GM21717 (cell line): ENCODE data around the gene RSBN1L.

Experiments used
- ATAC-seq: cut with Tn5 transposase; IDR thresholded peaks from one replicate; pipeline ENCODE4 v1.9.1; 2021; ENCODE audit warnings: mild to moderate bottlenecking, moderate library complexity; ENCODE audit not compliant: unreplicated experiment

Gene RSBN1L

DNA sequence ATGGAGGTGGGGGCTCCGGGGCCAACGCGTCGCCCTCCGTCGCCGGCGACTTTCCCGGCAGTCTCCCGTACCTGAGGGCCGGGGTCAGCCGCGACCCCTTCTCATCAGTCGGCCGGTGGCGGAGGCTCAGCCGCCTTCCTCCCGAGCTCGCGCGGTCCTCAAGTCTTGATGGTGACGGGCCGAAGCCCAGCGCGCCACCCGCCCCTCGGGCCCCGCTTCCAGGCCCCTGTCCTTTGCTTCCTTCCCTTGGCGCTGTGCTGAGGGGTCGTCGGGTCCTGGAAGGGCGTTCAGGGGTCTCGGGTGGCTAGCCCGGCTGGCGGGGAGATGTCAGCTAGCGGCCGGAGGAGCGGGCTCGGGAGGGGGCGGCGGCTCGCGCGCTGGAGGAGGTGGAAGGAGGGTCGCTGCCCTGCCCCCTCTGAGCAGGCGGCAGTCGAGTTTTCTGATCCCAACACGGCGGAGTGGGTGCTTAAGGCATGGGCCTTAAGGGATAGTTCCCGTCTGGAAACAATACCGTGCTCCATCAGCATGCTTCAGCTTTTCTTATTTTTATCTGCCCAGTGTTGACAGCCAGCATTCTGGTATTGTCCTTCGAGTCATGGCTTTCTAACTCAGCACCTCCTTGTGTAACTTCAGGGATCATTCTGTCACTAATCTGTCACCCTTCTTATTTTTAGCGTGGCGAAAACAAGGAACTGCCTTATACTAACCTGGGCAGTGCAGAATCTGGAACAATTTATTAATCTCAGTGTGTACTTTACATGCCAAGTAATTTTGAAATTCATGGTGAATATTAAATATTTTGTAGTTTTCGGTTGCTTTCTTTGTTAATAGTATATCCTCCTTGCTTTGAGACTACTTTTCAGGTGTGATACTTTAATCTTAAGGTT, 103.1 kb downstream of the RSBN1L start:
- peak; percentile 4 for ATAC-seq

DNA sequence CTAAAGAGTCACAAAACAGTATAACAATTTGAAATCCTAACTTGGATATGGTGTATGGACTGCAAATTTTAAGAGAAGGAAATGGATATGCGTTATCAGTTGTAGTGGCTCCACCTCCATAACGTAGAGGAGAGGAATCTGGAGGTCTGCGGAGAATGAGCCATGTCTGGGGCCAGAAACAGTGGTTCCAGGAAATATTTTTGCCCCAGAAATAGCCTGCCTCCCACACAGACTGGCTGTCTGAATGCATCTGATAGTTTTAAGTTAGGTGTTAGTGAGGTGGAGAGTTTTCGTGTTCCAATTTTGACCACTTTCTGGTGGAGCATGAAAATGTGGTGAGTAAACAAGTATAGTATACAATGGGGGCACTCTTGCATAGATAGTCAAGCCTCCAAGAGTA, 103.9 kb downstream of the RSBN1L start:
- no peak for ATAC-seq

DNA sequence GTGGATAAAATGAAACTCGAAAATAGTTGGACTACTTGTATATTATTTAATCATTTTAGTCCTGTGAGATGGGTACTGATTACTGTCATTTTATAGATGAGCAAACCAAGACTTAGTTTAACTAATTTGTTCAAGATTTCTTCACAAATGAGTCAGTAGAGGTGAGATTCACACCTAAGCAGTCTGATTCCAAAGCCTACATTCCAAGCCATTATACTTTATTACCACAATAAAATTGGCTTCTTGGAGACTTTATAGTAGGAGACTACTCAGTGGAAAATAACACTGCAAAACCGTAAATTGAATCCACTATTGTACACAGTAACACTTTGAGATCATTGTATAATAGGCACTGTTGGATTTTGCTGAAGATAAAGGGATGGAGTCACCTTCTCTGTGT, 104.5 kb downstream of the RSBN1L start:
- ATAC-seq: no peak

DNA sequence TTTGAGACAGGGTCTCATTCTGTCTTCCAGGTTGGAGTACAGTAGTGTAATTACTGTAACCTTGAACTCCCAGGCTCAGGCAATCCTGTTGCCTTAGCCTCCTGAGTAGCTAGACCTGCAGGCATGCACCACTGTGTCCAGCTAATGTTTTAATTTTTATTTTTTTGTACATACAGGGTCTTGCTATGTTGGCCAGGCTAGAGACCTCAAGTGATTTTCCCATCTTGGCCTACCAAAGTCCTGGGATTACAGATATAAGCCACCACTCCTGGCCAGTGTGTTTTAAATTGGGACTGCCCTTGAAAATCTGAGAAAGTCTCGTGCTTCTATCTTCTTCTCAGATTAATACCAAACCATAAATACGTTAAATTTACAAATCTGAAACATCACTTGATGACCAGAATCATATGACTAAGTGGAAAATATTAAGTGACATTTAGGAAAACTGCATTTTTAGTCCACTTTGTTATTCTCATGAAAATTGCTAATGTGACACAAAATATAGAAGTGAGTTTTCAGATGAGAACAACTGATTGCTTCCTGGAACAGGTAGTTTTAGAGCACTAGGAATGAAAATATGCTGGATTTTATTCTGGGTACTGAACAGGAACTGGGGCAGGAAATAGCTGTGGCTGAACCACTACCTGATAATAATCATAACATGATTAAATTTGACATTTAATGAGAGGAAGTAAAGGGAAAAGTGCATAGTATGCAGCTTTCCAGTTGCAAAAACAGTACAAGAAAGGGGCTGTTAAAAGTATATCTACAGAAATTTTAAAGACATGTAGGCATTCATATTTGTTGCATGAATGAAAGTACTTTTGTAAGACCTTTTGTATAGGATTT, 106.5 kb downstream of the RSBN1L start:
- ATAC-seq: no peak

DNA sequence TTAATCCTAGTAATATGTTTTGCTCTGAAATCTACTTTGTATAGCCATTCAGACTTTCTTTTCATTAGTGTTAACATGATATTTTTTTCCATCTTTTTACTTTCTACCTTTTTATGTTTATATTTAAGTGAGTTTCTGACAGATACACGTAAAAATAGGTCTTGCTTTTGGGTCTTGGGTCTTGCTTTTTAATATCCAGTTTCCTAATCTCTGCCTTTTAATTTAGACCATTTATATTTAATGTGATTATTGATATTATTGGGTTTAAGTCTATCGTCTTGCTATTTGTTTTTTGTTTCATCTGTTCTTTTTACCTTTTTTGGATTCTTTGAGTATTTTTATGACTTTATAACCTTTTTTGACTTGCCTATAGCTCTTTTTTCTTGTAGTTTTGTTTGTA, 110.2 kb downstream of the RSBN1L start:
- no peak for ATAC-seq

DNA sequence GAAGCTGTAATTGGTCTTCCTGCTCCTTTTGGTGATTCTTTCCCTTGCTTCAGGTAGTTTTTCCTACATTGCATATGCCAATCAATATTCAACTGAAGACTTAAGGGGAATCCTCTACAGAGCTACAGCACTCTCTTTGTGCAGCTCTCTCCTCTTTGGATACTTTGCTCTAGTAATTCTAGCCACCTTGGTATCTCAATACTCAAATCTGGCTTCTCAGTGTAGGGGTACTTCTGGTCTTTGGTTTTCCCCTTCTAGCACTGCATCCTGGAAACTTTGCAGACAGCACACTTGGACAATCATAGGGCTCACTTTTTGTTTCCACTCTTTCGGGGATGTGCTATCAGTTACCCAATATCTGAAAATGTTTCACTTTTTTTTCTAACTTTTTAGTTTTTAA, 112.3 kb downstream of the RSBN1L start:
- peak; percentile 53 for ATAC-seq

DNA sequence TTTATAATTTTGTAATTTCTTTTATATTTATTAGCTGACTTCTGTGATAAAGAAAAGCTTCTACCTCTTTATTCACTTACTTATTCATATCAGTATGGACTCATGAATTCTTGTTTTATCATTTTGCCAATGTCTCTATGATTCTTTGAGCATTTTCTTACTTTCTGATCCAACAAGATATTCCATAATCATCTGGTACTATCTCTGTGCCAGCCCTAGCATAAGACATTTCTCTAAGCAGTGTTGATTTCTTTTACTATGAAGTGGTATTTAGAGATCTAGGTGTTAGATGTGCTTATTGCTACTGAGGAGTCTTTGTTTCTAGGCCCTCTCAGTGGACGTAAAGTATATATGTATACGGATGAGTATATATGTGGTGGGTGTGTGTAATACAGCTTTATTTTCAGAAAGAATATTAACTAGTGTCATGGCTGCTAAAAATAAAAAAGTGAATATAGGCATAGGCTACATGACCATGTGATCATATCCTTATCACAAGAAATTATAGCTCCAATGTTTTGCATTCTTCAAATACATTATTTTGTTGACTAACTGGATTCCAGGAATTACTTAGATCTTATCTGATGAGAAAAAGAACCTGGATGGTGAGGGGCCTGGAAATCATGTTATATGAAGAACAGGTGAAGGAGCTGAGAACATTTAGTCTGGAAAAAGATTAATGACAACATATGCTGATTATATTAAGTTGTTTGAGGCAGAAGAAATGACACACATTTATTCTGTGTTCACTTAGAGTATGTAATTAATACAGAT, 115.4 kb downstream of the RSBN1L start:
- ATAC-seq: no peak

DNA sequence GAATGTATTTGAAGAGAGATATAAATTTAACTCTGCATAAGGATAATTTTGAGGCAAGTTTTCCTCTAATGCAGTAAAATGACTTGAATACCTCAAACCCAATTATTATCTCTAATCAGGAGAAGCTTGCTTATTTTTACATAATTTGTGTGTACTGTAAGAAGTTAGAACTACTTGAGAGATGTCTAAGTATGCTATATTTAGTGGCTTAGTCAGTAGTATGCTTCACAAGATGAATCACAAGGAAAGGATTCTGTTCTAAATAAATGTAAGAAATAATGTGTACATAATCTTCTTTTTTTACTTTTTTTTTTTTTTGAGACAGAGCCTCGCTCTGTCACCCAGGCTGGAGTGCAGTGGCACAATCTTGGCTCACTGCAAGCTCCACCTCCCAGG, 116.0 kb downstream of the RSBN1L start:
- ATAC-seq: no peak

DNA sequence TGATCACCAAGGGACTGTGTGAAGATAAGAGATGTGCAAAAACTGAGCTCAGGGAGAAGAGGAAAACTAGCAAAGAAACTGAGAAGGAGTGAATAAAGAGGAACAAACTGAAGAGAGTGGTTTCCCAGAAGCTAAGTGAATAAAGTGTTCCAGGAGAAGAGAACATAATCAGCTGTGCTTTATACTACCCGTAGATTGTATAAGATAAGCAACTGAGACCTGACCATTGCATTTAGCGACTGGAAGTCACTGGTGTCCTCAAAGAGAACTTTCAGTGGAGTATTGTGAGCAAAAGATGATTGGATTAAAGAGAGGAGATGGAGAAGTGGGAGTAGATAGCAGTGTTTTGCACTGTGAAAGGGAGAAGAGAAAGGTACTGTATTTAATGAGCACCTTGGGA, 116.9 kb downstream of the RSBN1L start:
- ATAC-seq: no peak

DNA sequence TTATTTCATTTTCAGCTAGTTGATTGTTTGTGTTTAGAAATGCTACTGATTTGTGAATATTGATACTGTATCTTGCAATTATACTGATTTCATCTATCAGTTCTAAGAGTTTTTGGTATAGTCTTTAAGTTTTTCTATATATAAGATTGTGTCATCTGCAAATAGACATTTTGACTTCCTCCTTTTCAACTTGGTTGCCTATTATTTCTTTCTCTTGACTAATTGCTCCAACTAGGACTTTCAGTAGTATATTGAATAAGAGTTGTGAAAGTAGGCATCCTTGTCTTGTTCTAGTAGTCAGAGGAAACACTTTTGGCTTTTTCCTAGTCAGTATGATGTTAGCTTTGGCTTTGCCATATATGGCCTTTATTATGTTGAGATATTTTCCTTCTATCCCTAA, 122.8 kb downstream of the RSBN1L start:
- no peak for ATAC-seq

DNA sequence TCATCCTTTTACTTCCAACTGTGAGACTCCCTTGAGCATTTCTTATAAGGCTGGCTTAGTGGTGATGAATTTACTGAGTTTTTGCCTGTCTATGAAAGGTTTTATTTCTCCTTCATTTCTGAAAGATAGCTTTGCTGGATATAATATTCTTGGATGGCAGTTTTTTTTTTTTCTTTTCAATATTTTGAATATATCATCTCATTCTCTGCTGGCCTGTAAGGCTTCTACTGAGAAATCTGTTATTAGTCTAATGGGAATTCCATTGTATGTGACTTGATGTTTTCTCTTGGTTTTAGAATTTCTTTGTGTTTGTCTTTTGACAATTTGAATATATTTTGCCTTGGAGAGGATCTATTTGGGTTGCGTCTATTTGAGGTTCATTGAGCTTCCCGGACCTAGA, 124.7 kb downstream of the RSBN1L start:
- ATAC-seq: no peak

DNA sequence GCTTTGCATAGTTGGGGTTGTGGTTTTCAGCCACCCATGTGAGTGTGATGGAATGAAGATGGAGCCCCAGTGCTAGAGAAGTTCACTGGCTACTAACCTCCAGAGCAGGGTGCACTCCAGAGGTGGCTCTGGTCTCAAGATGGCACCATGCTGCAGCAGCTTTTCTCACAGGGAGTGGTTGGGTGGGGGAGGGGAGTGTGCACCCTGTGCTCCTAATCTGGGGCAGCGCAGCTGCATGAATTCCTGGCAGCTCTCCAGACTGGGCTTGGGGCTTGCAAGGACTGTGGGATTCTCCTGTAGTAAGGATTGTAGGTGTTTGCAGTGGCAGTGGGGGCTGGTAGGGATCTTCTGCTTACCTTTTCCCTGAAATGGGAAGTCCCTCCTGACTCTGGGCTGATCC, 126.0 kb downstream of the RSBN1L start:
- no peak for ATAC-seq

DNA sequence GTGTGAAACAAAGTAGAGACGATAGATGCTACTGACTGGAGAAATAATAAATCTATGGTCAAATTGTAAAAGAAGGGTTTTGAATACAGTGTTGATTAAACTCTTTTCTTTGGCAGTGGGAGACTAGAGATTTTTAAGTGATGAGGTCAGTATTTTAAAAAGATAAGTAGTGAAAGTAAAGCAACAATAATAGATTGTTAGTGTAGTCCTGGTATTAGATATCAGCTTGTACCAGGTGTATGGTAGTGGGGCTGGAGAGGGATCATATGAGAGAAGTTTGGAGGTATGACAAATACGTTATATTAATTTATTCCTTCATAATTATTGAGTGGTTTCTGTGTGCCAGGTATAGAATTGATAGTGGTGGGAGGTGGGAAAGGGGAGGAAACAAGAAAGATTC, 127.5 kb downstream of the RSBN1L start:
- no peak for ATAC-seq

DNA sequence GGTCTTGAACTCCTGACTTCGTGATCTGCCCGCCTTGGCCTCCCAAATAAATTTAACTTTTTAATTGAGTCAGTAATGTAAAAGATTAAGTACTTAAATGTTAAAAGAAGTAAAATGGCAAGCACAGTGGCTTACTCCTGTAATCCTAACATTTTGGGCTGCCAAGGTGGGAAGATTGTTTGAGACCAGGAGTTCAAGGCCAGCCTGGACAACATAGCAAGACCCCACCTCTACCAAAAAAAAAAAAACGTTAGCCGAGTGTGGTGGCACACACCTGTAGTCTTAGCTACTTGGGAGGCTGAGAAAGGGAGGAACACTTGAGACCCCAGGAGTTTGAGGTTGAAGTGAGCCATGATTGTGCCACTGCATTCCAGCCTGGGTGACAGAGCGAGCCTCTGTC, 128.4 kb downstream of the RSBN1L start:
- no peak for ATAC-seq

DNA sequence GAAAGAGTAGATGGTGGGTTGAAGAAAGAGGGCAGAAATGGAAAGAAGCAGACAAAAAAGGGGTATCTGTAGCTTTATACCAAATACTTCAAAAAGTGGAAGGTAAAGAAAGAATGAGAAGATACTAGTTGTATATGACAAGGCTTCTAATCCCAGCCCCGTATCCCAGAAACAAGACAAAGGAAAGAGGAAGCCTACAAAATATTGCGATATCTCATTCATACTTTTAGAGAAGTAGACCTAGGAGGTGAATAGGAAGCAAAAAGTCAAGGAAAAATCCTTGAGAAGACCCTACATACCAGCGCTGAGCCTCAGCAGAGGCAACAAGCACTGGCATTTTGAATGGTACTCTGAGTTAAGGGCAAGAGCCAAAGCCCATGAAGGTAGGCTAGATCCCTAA, 128.9 kb downstream of the RSBN1L start:
- ATAC-seq: no peak

DNA sequence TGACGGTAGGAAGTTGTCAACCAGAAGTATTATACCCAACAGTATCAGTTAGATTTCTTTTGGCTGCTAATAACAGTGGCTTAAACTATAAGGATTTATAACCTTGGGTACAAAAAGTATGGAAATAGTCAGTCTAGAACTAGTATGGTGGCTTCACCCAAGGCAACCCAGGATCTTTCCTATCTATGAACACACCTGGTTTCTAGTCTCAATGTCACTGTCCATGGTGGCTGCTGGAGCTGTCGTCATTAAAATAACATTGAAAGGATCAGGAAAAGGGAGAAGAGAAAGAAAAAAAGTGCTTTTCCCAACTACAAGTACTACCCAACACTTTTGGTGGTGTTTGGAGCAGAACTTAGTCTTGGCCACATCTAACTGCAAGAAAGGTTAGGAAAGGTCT, 130.0 kb downstream of the RSBN1L start:
- ATAC-seq: no peak

DNA sequence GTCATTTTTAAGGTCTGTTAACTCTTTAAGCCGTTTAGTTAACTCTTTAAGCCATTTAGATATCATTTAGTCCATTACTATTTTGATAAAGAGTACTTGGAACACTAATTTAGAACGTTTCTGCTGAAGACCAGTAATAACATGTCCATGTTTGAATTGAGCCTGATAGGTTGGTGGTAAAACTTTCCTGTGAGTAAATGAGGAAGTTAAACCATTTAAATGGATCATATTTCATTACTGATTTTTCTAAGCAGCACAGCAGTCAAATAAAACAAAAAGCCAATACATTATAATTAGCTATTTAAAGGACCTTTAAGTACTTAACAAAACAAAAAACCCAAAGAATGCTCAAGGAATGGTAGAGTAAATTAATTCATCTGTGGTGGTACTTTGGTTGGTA, 131.7 kb downstream of the RSBN1L start:
- ATAC-seq: no peak

DNA sequence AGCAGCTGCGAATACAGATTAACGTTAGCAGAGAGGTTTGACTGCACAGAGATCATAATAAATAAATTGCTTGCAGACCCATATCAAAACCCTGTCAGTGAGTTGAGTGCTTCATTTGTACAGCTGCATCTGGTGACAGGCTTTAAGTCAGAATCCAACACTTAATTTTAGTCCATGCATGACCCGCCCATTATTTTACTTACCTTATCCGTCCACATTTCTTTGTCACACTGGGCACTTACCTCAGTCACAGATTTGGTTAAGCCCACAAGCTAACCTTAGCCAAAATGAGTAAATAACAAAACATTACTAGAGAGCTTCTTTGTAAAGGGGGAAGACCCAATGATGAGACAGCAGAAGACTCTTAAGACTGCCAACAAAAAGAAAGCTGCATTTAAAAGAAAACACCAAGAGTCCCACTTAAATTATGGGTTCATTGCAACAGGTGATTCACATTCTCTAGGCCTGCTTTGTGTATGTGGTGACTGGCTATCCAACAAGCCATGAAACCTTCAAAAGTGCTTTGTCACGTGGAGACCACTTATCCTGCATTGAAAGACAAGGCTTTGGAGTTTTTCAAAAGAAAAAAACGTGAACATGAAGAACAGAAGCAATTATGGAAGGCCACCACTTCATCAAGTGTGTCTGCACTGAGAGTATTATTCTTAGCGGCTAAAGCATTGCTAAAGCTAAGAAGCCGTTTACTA, 134.5 kb downstream of the RSBN1L start:
- no peak for ATAC-seq

DNA sequence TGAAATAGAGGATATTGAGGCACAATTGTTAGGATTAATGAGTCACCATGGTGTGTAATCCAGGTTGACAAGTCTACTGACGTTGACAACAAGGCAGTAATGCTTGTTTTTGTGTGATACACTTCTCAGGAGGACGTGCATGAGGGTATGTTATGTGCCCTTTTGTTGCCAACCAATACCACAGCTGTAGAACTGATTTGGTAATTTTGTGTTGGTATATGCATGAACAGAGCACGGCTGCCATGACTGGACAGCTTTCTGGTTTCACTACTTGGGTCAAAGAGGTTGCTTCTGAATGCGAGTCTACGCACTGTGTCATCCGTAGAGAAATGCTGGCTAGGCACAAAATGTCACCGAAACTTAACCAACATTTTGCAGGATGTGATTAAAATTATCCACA, 135.2 kb downstream of the RSBN1L start:
- ATAC-seq: no peak

DNA sequence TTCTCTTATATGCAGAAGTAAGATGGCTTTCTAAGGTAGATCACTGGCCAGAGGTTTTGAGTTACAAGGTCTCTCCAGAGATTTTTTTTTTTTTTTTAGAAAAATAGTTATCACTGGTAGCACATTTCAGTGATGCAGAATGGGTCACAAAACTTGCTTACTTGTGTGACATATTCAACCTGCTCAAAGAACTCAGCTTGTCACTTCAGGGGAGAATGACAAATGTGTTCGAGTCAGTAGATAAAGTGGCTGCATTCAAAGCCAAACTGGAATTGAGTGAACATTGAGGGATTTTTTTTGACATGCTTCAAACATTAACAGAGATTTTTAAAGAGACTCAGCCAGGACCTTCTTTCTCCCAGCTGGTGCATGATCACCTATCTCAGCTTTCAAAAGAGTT, 135.7 kb downstream of the RSBN1L start:
- ATAC-seq: no peak
